HG02981 (cell line): ENCODE measurements around the gene ZFYVE21.

Source experiments
- ATAC-seq: cut with Tn5 transposase; IDR thresholded peaks from one replicate; pipeline ENCODE4 v1.9.1; 2021; ENCODE audit warnings: mild to moderate bottlenecking, moderate library complexity; ENCODE audit not compliant: unreplicated experiment

The ZFYVE21 gene

DNA sequence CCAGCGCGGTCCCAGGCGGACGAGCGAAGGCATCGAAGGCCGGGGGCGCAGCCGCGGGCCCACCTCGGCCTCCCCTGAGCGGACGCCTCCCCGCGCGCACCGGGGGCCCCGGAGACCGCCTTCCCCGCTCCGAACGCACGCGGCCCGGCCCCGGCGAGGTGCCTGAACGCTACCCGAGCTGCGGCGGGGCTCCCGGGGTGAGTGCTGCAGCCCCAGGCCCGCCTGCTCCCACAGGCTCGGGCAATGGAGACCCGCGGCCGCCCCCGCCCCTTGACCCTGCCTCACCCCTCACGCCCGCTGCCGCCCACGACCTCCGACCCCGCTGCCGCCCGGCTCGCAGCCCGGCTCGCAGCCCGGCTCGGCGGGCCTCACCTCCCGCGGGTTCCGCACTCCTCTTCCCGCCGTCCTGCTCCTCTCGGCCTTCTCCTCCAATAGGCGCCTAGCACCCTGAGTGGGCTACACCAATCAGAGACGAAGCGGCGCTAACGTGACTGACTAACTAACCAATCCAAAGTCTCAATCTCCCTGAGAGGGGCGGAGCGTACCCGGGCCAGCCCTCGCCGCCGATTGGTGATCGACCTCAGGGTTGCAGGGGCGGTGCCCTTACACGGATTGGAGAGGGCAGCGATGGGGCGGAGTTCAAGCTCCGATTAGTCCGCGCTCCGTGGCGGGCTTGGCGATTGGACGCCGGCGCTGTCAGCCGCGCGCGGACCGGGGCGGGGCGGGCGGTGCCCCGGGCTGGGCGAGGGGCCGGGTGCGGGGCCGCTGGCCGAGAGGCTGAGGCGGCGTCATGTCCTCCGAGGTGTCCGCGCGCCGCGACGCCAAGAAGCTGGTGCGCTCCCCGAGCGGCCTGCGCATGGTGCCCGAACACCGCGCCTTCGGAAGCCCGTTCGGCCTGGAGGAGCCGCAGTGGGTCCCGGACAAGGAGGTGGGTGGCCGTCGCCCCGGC is at the start of gene ZFYVE21, which contains the start of gene XRCC3:
TSS of gene ZFYVE21 (plus strand) at position 759 of the 949 bp plus-strand sequence. CDS start at position 791, 32 bp downstream.
TSS of gene XRCC3 (minus strand) at position 400 of the 949 bp plus-strand sequence. CDS start 4,364 bp downstream, outside the sequence.
- peak; percentile 94 for ATAC-seq

DNA sequence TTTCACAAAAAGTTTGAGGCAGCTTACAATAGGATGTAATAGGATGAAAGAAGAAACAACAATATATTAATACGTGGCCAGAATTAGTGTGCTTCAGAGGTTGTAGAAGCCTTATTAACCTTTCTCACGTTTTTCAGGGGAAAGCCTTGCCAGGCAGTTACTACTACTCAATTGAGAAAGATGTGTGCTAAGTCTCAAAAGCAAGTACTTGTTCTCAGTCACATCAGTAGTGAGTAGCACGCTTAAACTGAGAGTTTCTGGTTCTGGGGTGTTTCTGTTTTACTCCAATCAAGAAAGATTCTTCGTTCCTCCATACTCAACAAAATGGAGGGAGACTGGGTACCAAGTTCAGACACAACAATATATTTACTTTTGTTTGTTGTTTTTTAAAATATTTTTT is 47.9 kb upstream of the ZFYVE21 start:
- no peak for ATAC-seq

- ATAC-seq: no peak
These were observed 47.5 kb upstream of the ZFYVE21 start for GRCh38 chr14:103668117-103668516.

DNA sequence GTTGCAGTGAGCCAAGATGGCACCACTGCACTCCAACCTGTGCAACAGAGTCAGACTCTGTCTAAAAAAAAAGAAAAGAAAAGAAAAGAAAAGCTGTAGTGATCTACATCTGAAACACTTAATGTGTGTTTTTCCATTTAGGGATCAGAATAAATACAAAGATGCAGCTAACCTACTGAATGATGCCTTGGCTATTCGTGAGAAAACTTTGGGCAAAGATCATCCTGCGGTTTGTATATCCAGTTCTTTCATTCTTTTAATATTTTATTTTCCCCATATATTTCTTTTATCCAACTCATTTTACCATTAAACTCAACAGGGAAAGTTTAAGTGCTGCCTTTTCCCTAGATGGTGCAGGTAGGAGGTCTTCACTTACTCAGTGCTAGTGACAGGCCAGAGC is 46.2 kb upstream of the ZFYVE21 start:
- ATAC-seq: no peak

- no peak for ATAC-seq
These were observed 43.7 kb upstream of the ZFYVE21 start for GRCh38 chr14:103671911-103672310.

DNA sequence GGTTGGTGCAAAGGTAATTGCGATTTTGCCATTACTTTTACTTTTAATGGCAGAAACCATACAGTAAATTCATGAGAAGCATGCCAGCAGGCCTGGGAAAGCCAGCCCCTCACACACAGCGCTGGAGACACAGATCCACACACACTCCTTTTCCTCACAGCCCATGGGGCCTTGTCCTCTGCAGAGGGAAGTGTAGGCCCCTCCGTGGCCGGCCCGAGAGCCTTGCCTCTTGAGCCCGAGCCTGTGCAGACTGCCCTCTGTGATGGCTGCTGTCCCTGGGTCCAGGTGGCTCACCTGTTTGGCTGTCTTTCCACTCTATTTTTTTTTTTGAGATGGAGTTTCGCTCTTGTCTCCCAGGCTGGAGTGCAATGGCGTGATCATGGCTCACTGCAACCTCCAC is 39.7 kb upstream of the ZFYVE21 start:
- ATAC-seq: no peak

GRCh38 chr14:103676881-103677675 is 38.5 kb upstream of the ZFYVE21 start:
- no peak for ATAC-seq

DNA sequence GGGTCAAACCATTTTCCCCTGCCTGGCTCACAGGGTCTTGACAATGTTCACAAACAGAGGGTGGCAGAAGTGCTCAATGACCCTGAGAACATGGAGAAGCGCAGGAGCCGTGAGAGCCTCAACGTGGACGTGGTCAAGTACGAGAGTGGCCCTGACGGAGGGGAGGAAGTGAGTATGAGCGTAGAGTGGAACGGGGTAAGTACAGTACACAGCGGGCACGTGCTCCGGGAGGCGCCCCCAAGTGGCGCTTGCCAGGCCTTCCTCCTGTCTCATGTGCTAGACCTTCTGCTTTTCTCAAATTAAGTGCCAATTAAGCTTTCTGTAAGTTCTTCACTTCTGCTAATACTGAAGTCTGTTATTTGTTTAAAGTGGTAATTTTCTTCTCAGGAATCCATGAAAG is 36.3 kb upstream of the ZFYVE21 start:
- ATAC-seq: peak; percentile 74

DNA sequence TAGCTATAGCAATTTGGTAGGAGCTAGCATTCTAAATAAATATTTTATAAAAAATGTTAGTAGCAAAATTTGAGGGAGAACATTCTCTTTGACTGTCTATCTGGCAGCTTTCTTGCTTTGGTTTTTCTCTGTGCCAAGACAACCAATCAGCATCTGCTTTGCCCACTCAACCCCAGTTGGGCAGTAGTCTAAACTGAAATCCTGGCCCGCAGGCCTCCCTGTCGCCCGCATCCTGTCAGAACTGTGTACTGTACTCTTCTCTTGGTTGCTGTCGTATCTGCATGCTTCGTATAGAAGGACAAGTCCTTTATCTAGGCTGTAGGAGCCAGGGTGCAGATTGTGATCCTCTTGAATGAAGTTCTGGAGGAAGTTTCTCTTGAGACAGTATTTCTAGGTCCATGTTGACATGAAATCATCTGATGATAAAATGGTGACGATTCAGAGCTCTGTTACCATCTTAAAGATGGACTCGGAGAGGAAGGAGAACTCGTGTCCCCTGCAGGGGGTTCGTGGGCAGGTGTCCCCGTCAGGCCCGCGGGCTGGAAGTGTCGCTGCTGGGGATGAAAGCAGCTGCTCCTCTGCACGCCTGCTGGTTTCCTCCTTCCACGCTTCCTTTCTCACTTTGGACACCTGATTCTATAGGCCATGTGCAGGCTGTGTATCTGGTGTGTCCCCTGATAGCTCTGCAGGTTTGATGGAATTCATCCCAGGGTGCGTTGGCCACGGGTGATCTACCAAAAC is 34.9 kb upstream of the ZFYVE21 start:
- no peak for ATAC-seq

DNA sequence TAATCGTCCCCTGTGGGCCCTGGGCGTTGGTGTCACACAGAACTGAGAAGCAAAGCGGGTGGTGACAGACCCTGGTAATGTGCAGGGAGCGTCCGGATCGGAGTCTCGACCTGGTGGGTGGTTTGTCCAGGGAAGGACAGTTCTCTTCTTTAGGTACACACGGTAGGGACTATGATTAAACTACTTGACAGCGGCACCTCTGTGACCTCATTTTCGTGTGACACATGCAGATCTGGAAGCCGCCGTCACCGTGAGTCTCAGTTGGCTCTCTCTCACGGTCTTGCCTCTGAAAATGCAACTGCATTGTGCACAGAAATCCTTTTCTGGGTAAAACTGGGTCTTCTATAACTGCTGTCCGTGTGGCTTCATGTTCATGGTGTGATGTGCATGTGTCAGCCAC is 32.5 kb upstream of the ZFYVE21 start:
- no peak for ATAC-seq

DNA sequence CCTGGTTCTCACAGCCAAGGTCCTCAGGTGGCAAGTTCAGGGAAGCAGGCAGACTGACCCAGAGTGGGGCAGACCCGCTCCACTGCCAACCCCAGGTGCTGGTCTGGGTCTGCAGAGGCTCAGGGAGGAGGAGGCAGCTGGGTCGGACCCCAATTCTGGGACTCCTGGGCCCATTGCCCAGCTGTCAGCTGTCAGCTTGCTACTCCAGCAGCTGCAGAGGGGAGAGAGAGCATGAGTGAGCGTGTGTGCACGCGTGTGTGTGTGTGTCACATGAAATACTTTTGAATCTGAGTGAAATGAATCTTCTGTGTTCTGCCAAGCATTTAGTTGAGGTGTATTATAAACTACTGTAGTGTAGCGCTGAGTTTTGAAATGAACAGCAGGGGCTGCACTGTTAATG is 31.1 kb upstream of the ZFYVE21 start:
- ATAC-seq: no peak

GRCh38 chr14:103684871-103685270 is 30.7 kb upstream of the ZFYVE21 start:
- no peak for ATAC-seq

GRCh38 chr14:103685276-103686211 is 30.1 kb upstream of the ZFYVE21 start:
- no peak for ATAC-seq

DNA sequence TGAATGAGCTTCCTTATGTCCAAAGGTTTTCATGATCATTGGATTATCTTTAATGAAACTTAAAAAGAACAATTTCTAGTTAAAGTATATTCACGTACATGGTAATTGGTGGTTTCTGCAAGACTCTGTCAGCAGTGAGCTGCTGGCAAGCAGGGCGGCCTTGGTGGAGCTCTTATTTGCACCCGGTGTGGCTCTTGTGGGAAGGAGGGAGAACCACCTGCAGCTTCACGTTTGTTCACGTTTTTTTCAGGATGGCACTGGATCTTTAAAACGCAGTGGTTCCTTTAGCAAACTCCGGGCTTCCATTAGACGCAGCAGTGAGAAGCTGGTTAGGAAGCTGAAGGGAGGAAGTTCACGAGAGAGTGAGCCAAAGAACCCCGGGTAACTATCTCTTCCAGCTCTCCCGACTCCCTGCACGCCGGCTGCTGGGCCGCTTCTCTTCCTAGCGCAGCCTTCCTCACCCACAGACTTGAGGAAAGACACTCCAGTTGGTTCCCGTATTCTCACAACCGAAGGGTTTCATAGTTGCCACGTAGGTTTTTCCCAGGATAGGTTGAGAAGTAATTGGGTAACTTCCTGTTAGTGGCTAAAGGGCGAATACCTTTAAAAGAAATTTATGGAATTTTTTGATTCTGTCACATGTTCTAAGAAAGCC is 28.7 kb upstream of the ZFYVE21 start:
- no peak for ATAC-seq

DNA sequence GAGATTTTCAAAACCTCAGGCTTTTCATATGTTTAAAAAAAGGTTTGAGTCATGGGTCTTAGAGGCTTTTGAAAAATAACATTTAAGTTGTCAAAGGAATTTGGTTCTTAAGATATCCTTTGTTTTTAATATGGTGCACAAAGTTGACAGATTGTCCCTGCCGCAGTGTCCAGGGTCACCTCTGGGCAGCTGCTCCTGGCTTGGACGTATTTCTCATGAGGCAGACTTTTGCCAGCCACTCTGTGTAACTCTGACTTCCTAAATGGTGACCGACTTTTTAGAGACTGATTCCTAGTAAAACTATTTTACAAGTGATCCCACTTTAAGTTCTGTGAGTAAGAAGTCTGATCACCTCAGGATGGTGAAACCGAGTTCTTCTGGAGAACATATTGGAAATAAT is 27.9 kb upstream of the ZFYVE21 start:
- ATAC-seq: no peak

GRCh38 chr14:103688441-103688840 is 27.2 kb upstream of the ZFYVE21 start:
- no peak for ATAC-seq

- ATAC-seq: no peak
These were observed 26.4 kb upstream of the ZFYVE21 start for GRCh38 chr14:103688906-103689902.

- ATAC-seq: no peak
These were observed 25.3 kb upstream of the ZFYVE21 start for GRCh38 chr14:103690332-103690731.
